Thoracic aorta (tissue), 2 donors: ENCODE measurements around the gene ACTA2. TPM values are rescaled to one million over a fixed set of nuclear protein-coding genes. Genes with fewer than 3 reads are reported as not detected.

ENCODE experiments used
- total RNA-seq, 2 donors: library from RNA; depleted of rRNA; stranded (reverse); fragments of >200 nt; gene quantifications; one replicate each; pipeline versions ENCODE4 v1.1.0 to v1.2.3, GENCODE V29; 2016

The ACTA2 gene
- total RNA-seq, 2 donors from 2014 or later = 4,797 to 12,240 TPM

Other genes with a start within 250 kb of the ACTA2 start
- not detected for gene LIPK, start 246.5 kb downstream of the ACTA2 start, total RNA-seq
- gene LIPN, start 192.8 kb downstream of the ACTA2 start, total RNA-seq = not detected
- gene LIPM, start 150.0 kb downstream of the ACTA2 start, total RNA-seq = not detected
- not detected for gene ANKRD22, start 100.9 kb downstream of the ACTA2 start, total RNA-seq
- 10 to 100 TPM in 1 of 2 donors, 1 to 10 TPM in 1; 2.2 to 10.0 TPM for gene STAMBPL1, start 72.5 kb downstream of the ACTA2 start, total RNA-seq
- 10 to 100 TPM; 24.0 to 32.6 TPM for gene FAS, start 38.0 kb upstream of the ACTA2 start, total RNA-seq